BJ (cell line): ENCODE results near the gene ECT2. TPM values are rescaled to one million over a fixed set of nuclear protein-coding genes. Genes with fewer than 3 reads are reported as not detected.

Experiments
- CTCF ChIA-PET: fragments of 350-600 bp; formaldehyde crosslinking; extraction: SDS; loops from one replicate; lab custom pipeline; 2021; ENCODE audit warnings: antibody characterized with exemption, inconsistent platforms; lab: Yijun Ruan, JAX
- POLR2A ChIA-PET: fragments of 300-600 bp; sonication (Branson Sonifier 250); formaldehyde crosslinking; extraction: SDS; loops from one replicate; lab custom pipeline; 2021; ENCODE audit warnings: antibody characterized with exemption; lab: Charles Lee
- DNase-seq: peaks from one replicate; pipeline ENCODE4 v3.0.0-alpha.2; 2011; ENCODE audit warnings: low read depth
- H3K27me3 ChIP-seq: 2 replicates; pipeline ENCODE4 v1.6.0; 2011; ENCODE audit warnings: low read length; ENCODE audit not compliant: control insufficient read depth, insufficient read depth
- H3K36me3 ChIP-seq: 2 replicates; pipeline ENCODE4 v1.5.1; 2011; ENCODE audit warnings: low read length; ENCODE audit not compliant: control insufficient read depth, insufficient read depth
- H3K4me3 ChIP-seq: 2 replicates; pipeline ENCODE4 v1.5.1; 2011; ENCODE audit warnings: low read depth, mild to moderate bottlenecking, control low read depth, low read length
- polyA plus RNA-seq: library from polyadenylated mRNA; depleted of rRNA; stranded (reverse); fragments of >200 nt; gene quantifications from 2 replicates; pipeline ENCODE4 v1.2.3, GENCODE V29; 2011
- TF ChIP-seq, protein P1 (sequence below): IDR thresholded peaks from 2 replicates; pipeline ENCODE4 v1.5.1; 2011; ENCODE audit warnings: low read depth, mild to moderate bottlenecking, control low read depth, inconsistent platforms, low read length, moderate library complexity; ENCODE audit not compliant: insufficient read depth

The ECT2 gene
- polyA plus RNA-seq, 1 experiment = 15.3 TPM

DNA sequence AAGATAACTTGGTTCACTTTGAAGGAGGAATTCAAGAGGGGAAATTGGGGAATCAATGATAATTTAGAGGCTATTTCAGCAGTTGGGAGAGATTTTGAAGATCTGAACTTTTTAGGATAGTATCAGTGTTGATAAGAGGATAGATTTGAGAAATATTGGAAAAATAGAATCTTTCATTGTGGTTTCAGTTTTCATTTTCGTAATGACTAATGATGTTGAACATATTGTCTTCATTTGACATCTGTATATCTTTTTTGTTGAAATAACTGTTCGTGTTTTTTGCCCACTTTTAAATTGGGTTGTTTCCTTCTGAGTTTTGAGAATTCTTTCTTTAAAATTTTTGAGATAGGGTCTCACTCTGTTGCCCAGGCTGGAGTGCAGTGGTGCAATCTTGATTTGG lies 21.1 kb downstream of the ECT2 start:
- DNase-seq = no peak
- Histone ChIP-seq H3K27me3 (no peaks in the 10 kb centered on the region), H3K4me3 (no peak overlapping the region), H3K36me3 (0 out of 2 replicates have a peak, but pooled peaks cover 4% of the 10 kb centered on the region)
- ChIA-PET CTCF (interaction anchor here (1.6 kb wide), 1 partner anchor 14 kb away, joined by 4 read pairs; no protein-coding TSS in a partner anchor), POLR2A (no interaction called here)
- TF ChIP-seq, protein P1, sequence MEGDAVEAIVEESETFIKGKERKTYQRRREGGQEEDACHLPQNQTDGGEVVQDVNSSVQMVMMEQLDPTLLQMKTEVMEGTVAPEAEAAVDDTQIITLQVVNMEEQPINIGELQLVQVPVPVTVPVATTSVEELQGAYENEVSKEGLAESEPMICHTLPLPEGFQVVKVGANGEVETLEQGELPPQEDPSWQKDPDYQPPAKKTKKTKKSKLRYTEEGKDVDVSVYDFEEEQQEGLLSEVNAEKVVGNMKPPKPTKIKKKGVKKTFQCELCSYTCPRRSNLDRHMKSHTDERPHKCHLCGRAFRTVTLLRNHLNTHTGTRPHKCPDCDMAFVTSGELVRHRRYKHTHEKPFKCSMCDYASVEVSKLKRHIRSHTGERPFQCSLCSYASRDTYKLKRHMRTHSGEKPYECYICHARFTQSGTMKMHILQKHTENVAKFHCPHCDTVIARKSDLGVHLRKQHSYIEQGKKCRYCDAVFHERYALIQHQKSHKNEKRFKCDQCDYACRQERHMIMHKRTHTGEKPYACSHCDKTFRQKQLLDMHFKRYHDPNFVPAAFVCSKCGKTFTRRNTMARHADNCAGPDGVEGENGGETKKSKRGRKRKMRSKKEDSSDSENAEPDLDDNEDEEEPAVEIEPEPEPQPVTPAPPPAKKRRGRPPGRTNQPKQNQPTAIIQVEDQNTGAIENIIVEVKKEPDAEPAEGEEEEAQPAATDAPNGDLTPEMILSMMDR = no peak

DNA sequence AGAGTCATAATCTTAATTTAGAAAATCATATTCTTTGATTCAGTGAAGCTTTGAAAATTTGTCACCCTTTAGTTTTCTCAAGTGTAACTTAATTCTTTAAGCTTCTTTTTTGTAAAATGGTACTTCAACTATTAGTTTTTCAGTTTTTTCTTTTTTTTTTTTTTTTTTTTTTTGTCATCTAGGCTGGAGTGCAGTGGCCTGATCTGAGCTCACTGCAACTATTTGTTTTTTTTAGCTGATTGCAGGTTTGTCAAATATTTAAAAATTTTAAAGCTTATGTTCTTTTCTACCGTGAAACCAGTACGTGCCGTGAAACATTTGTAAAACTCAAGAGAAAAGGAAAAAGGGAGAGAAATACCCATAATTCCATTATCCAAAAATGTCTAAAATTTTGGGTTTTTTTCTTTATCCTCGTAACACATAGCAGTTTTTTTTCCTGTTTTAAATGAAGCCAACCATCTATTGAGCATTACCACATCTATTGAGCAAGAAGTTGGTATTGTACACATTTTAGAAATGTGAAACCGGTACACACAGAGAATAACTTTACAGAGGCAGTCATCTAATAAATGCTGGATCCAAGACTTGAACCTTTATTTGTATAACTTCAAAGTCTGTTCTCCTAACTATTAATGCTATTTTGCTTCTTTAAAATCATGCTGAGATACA lies 25.7 kb downstream of the ECT2 start:
- CTCF ChIA-PET = interaction anchor here (0.6 kb wide), 1 partner anchor 9 kb away, joined by 3 read pairs; no protein-coding TSS in a partner anchor
- DNase-seq = no peak
- TF ChIP-seq, protein P1 = no peak
- no peaks in the 10 kb centered on the region for H3K27me3 ChIP-seq
- H3K4me3 ChIP-seq = no peak overlapping the region
- POLR2A ChIA-PET = interaction anchor here (0.6 kb wide), 1 partner anchor 22 kb away, joined by 8 read pairs; no protein-coding TSS in a partner anchor
- H3K36me3 ChIP-seq = 0 out of 2 replicates have a peak, but pooled peaks cover 4% of the 10 kb centered on the region

DNA sequence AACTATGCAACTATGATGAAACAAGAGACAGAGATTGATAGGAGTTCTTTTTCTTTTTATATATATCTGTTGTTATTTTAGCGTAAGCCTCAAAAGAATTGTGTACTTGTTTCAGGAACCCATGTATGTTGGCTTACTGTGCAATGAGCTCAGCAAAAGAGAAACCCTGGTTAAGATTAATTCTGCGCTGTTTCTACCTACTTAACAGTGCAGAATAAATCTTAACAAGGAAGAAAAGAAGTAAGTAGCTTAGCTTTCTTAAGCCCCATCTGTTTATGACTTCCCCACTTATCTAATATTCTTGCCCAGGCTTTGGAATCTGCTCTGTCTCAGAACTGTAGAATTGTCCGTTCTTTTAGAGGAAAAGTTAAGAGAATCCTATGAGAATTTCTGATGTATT lies 27.4 kb downstream of the ECT2 start:
- Histone ChIP-seq H3K36me3 (0 out of 2 replicates have a peak, but pooled peaks cover 4% of the 10 kb centered on the region), H3K4me3 (no peak overlapping the region), H3K27me3 (no peaks in the 10 kb centered on the region)
- DNase-seq = no peak
- POLR2A ChIA-PET = no interaction called here
- CTCF ChIA-PET = no interaction called here
- TF ChIP-seq, protein P1 = no peak

DNA sequence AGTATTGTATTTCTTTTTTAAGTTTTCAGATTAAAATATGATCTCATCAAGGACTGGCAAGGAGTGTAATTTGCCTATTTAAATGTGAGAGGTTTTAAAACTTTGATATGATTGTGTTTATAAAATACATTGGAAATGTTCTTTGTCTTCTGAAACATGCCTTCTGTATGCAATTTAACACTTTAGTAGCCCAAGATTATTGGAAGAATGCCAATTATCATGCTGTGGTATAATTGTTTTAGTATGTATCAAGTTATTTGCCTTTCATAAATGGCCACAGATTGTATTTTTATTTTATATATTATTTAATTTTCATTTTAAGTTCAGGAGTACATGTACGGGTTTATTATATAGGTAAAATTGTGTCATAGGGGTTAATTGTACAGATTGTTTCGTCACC lies 31.7 kb downstream of the ECT2 start:
- no peak overlapping the region for H3K4me3 ChIP-seq
- H3K36me3 ChIP-seq = no peaks in the 10 kb centered on the region
- no peak for DNase-seq
- no peaks in the 10 kb centered on the region for H3K27me3 ChIP-seq
- ChIA-PET CTCF (interaction anchor here (1.6 kb wide), 1 partner anchor 9 kb away, joined by 7 read pairs; no protein-coding TSS in a partner anchor), POLR2A (no interaction called here)
- TF ChIP-seq, protein P1 = no peak

DNA sequence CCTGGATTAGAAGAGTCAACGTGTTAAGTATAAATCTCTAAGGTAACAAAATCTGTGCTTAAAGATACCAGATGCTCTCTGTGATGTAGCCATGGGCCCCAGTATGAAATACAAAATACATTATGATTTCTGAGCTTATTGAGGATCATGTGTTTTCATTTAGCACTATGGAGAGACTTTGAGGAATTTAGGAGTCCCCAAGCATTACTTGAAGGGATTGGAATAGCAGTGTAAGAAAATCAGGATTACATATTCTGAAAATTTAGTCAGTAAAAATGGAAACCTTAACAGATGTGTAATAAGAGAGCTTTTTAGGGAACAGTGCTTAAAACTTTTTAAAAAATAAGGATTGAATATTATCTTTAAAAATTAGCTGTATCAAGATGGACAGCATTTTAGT lies 35.5 kb downstream of the ECT2 start:
- TF ChIP-seq, protein P1 = no peak
- Histone ChIP-seq H3K4me3 (no peak overlapping the region), H3K27me3 (no peaks in the 10 kb centered on the region), H3K36me3 (no peaks in the 10 kb centered on the region)
- DNase-seq = no peak
- ChIA-PET POLR2A (no interaction called here), CTCF (interaction anchor here (0.6 kb wide), 1 partner anchor 339 kb away, joined by 3 read pairs; no protein-coding TSS in a partner anchor)
